Heart left ventricle (tissue), 13 donors: ENCODE data around the gene ZNF365.

ENCODE experiments used
- POLR2A ChIP-seq, 2 donors: fragments of 450-650 bp; IDR thresholded peaks; one replicate each; pipeline ENCODE4 v1.6.1; 2017; ENCODE audit warnings: antibody characterized with exemption in 2 of 2, mild to moderate bottlenecking in 2 of 2, moderate library complexity in 2 of 2
- TF ChIP-seq, protein P1 (sequence below), 12 donors: fragments of 200-600 bp; sonication (generic) in 4 of 12; IDR thresholded peaks; one replicate each; pipeline versions ENCODE4 v1.5.0 to v1.8.0; 2018 to 2022; ENCODE audit warnings: antibody characterized with exemption in 12 of 12, mild to moderate bottlenecking in 5 of 12
- donor health status: ischemic (EF 13 %, LVEDD 7.1; RV severe dilation, severe dysfunction).
- donor health status: DM: no; HTN: yes; CAD: no.
- donor health status: DM: no; HTN: no; CAD: no.
- donor health status: ischemic (EF 25% LVEDD 6.9; RV normal size, moderate dysfunction).
- donor health status: ischemic (EF 25% LVEDD 5.7; RV mildly dilated, moderate dysfunction).
- donor health status: ischemic (EF 35%, LVEDD 5.7; RV mildly dilated, moderate dysfunction).
- donor health status: nonischemic (EF 11% LVEDD 7.7; RV severe dilation, severe dysfunction).
- donor health status: DM: yes; HTN: yes; CAD: no.
- donor health status: PGD.
- donor health status: ischemic (EF 29% LVEDD 5.4; RV normal size, mild dysfunction).
- donor health status: nonischemic (EF 23%, LVEDD 6.1; RV moderate dilation, normal function).

DNA sequence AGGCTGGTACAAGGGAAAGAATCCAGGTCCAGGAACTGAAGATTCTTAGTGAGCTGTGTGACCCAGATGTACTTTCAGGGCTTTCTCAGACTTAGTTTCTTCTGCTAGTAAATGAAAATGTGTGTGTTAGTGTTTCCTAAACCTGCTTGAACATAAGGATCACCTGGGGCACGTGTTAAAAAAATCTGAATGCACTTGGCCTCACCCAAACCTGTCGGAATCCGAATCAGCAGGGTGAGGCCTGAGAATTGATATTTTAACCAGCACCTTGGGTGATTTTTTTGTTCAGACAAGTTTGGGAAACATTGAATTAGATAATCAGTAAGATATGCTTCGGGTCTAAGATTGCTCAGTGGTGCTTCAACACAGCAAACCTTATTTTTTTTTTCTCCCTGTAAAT lies 59.7 kb downstream of the ZNF365 start:
- TF ChIP-seq, protein P1, sequence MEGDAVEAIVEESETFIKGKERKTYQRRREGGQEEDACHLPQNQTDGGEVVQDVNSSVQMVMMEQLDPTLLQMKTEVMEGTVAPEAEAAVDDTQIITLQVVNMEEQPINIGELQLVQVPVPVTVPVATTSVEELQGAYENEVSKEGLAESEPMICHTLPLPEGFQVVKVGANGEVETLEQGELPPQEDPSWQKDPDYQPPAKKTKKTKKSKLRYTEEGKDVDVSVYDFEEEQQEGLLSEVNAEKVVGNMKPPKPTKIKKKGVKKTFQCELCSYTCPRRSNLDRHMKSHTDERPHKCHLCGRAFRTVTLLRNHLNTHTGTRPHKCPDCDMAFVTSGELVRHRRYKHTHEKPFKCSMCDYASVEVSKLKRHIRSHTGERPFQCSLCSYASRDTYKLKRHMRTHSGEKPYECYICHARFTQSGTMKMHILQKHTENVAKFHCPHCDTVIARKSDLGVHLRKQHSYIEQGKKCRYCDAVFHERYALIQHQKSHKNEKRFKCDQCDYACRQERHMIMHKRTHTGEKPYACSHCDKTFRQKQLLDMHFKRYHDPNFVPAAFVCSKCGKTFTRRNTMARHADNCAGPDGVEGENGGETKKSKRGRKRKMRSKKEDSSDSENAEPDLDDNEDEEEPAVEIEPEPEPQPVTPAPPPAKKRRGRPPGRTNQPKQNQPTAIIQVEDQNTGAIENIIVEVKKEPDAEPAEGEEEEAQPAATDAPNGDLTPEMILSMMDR (IDR thresholded peaks at IDR 0.05): no peak
- TF ChIP-seq POLR2A (IDR thresholded peaks at IDR 0.05): no peak
